ENCODE results near the gene TAF11L7.
"Not testable (repeated sequence)": the region's sequence is repeated elsewhere in the genome, so short reads cannot be mapped to it uniquely, and the experiment has no call there.

TAF11L7 gene

DNA sequence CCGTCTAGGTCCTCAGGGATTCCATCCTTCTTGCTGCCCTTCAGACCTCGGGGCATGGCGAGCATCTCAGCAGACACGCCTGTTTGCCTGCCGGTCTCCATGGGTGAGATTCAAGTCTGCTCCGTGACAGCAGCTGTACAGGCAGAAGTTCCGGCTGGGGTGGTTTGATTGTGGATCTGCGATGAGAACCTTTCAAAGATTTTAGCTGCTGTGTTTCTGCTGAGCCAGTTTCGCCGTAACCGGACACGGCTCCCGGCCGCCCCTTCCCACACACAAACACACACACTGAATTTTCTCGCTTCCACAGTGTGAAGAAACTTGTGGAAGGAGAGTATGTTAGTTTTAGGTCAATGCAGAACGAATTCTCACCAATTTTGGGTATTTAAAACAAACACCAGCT is at the start of gene TAF11L7:
Gene TAF11L7, minus strand, starts transcription at position 101 of the 400 bp plus-strand sequence.
- not testable (repeated sequence) for DNase-seq

DNA sequence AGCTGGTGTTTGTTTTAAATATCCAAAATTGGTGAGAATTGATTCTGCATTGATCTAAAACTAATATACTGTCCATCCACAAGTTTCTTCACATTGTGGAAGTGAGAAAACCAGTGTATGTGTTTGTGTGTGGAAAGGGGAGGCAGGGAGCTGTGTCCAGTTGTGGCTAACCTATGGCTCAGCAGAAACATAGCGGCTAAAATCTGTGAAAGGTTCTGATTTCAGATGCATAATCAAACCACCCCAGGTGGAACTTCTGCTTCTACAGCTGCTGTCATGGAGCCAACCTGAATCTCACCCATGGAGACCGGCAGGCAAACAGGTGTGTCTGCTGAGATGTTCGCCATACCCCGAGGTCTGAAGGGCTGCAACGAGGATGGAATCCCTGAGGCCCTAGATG is 48.6 kb upstream of the TAF11L7 start, which contains the start of gene TAF11L14:
Gene TAF11L14, plus strand, starts transcription at position 301 of the 400 bp plus-strand sequence.
- DNase-seq = no peak

DNA sequence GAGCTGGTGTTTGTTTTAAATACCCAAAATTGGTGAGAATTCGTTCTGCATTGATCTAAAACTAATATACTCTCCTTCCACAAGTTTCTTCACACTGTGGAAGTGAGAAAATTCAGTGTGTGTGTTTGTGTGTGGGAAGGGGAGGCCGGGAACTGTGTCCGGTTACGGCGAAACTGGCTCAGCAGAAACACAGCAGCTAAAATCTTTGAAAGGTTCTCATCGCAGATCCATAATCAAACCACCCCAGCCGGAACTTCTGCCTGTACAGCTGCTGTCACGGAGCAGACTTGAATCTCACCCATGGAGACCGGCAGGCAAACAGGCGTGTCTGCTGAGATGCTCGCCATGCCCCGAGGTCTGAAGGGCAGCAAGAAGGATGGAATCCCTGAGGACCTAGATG is 46.2 kb upstream of the TAF11L7 start, which contains the start of gene TAF11L13:
Gene TAF11L13, plus strand, starts transcription at position 301 of the 400 bp plus-strand sequence.
- not testable (repeated sequence) for DNase-seq

DNA sequence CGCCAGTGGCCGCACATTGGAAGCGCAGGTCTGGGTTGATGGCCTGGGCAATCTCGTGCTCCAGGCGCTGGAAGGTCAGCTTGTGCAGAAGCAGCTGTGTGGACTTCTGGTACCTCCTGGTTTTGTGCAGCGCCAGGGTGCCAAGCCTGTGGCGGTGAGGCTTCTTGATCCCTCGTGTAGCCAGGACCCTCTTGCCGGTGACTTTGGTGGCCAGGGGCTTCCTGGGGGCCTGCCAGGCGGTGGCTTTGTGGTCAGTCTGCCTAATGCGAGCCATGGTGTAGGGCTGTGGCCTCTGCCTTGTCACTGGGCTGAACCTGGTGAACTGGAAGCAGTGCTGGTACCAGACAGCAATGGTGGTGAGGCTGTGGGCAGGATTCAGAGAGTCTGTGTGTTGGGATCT is 40.1 kb upstream of the TAF11L7 start:
- no peak for DNase-seq

GRCh38 chr5:17620627-17621026 is 35.1 kb upstream of the TAF11L7 start:
- DNase-seq = no peak

DNA sequence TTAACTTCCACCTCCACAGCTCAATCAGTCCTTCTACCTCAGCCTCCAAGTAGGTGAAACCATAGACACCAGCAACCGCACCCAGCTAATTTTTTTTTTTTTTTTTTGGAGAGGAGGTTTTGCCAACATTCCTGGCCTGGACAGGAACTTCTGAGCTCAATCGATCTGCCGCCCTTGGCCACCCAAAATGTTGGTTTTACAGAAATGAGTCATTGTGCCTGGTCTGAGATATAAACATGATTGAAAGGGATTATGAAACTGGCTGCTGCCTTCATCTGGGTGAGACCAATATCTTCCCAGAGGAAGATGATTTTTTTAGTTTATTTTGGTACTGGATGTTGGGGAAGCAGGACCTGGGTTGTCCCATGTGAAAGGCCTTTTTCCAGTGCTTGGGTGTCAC is 33.8 kb upstream of the TAF11L7 start:
- DNase-seq = no peak

DNA sequence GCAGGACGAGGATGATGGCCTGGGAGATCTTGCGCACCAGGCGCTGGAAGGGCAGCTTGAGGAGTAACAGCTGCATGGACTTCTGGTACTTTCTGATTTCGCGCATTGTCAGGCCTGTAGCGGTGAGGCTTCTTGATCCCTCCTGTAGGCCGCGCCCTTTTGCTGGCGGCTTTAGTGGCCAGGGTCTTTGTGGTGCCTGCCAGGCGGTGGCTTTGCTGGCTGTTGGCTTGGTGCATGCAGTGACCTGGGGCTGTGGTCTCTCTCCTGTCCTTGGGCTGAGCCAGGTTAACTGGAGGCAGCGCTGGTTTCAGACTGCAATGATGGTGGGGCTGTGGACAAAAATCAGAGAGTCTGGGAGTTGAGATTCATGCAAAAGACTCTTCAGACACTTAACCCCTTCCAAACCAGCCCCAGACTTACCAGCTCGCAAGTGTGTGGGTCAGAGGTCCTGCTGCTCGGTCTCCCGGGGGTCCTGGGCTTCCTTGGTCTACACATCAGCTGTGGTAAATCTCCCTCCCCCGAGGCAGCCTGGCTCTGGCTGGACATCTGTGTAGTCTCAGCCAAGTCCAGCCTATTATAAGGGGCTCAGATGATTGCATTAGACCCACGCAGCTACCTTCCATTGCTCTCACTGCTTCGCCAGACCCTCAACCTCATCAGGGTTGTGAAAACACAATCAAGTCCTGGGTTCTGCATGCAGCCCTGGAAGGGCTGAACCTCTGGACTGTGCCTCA is 29.5 kb upstream of the TAF11L7 start:
- no peak for DNase-seq

- not testable (repeated sequence) for DNase-seq
These were observed 24.5 kb upstream of the TAF11L7 start, which contains the start of gene TAF11L12 for GRCh38 chr5:17610092-17610491. TAF11L12 (plus strand) TSS chr5:17610392.

DNA sequence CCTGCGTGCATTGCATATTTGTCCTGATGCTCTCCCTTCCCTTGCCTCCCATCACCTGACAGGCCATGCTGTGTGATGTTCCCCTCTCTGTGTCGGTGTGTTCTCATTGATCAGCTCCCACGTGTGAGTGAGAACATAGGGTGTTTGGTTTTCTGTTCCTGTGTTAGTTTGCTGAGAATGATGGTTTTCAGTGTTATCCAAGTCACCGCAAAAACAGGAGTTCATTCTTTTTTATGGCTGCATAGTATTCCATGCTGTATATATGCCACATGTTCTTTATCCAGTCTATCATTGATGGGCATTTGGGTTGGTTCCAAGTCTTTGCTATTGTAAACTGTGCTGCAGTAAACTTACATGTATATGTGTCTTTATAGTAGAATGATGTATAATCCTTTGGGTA is 21.9 kb upstream of the TAF11L7 start:
- DNase-seq = not testable (repeated sequence)

- no peak for DNase-seq
These were observed 19.4 kb upstream of the TAF11L7 start for GRCh38 chr5:17604951-17605350.

DNA sequence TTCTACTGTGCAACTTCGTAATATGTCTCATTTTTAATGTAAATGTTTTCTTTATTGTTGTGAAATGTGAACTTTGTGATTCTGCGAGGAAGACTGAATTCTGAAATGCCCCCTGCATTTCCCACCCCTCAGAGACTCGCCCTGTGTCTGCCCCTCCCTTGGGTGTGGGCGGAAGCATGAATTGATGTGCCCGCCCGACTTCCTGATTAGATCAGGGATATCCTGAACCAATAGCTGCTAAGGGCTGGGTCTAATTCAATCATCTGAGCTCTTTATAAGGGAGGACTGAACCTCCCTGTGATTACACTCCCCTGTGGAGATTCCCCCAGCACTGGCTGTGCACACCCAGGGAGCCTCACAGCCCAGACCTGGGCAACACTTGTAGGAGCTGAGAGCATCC is 18.3 kb upstream of the TAF11L7 start, which contains the start of gene TAF11L11:
Gene TAF11L11, plus strand, starts transcription at position 304 of the 400 bp plus-strand sequence.
- DNase-seq = not testable (repeated sequence)

DNA sequence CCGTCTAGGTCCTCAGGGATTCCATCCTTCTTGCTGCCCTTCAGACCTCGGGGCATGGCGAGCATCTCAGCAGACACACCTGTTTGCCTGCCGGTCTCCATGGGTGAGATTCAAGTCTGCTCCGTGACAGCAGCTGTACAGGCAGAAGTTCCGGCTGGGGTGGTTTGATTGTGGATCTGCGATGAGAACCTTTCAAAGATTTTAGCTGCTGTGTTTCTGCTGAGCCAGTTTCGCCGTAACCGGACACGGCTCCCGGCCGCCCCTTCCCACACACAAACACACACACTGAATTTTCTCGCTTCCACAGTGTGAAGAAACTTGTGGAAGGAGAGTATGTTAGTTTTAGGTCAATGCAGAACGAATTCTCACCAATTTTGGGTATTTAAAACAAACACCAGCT is 12.2 kb upstream of the TAF11L7 start, which contains the start of gene TAF11L10:
Gene TAF11L10, minus strand, starts transcription at position 101 of the 400 bp plus-strand sequence.
- DNase-seq = not testable (repeated sequence)

GRCh38 chr5:17594255-17594654 is 8.7 kb upstream of the TAF11L7 start, which contains the start of gene TAF11L9:
TAF11L9 (minus strand) TSS chr5:17594394.
- not testable (repeated sequence) for DNase-seq

DNA sequence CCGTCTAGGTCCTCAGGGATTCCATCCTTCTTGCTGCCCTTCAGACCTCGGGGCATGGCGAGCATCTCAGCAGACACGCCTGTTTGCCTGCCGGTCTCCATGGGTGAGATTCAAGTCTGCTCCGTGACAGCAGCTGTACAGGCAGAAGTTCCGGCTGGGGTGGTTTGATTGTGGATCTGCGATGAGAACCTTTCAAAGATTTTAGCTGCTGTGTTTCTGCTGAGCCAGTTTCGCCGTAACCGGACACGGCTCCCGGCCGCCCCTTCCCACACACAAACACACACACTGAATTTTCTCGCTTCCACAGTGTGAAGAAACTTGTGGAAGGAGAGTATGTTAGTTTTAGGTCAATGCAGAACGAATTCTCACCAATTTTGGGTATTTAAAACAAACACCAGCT is 5.3 kb upstream of the TAF11L7 start, which contains the start of gene TAF11L8:
Gene TAF11L8, minus strand, starts transcription at position 101 of the 400 bp plus-strand sequence.
- DNase-seq = not testable (repeated sequence)
